Retinal pigment epithelial cell (primary cell): Measurements from ENCODE around the gene EPHA8.

Source experiments
- DNase-seq: peaks from one replicate; pipeline ENCODE4 v3.0.0-alpha.2; 2010; ENCODE audit warnings: low read depth
- H3K4me3 ChIP-seq: 2 replicates; pipeline ENCODE4 v1.5.1; 2011; ENCODE audit warnings: mild to moderate bottlenecking, low read length, control low read depth, moderate library complexity
- CTCF ChIP-seq: conservative IDR thresholded peaks from 2 replicates; pipeline ENCODE4 v1.5.1; 2011; ENCODE audit warnings: low read depth, low read length, control low read depth, inconsistent platforms

The EPHA8 gene

DNA sequence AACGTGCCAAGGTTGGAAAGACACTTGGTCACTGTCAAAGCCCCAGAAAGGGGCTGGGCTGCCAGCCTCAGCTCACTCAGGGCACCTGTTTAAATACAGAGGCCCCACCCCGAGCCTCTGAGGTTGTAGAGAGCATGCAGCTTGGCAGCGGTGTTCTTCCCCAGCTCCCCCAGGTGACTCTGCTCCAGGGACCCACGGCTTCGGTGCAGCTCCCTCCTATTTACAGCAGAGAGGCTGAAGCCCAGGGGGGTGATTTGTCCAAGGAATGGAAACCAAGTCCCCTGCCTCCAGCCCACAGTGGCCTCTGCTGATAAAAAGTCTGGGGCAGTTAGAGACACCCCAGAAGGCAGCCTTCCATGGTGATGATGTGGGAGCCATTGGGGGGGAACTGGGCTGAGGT is 64.0 kb downstream of the EPHA8 start:
- H3K4me3 ChIP-seq, result no peak overlapping the region
- no peak for TF ChIP-seq CTCF
- no peak for DNase-seq

GRCh38 chr1:22628698-22629444 is 65.6 kb downstream of the EPHA8 start:
- no peak for TF ChIP-seq CTCF
- DNase-seq, result no peak
- no peak overlapping the region for H3K4me3 ChIP-seq

DNA sequence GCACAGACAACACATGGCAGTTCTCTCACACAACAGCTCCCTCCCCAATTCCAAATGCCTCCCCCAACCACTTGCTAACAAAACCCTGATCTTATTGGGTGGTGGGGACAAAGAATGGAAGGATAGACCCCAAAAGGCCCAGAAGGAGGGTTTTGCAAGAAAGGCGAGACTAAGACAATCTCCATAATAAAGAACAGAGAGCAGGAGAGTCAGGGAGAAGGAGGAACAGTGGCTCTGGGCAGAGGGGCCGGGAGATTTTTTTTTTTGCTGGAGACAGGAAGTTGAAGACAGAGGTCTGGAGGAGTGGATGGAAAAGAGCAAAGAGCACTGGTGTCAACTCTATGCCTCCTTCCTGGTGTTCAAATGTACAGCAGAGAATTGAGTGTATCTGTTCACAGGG is 66.6 kb downstream of the EPHA8 start:
- TF ChIP-seq CTCF, result no peak

GRCh38 chr1:22633697-22634463 is 70.6 kb downstream of the EPHA8 start:
- no peak for DNase-seq
- no peak for TF ChIP-seq CTCF
- no peak overlapping the region for H3K4me3 ChIP-seq

More for the DNA sequence above, 66.6 kb downstream of the EPHA8 start:
- H3K4me3 ChIP-seq, result no peak overlapping the region
- DNase-seq, result no peak

DNA sequence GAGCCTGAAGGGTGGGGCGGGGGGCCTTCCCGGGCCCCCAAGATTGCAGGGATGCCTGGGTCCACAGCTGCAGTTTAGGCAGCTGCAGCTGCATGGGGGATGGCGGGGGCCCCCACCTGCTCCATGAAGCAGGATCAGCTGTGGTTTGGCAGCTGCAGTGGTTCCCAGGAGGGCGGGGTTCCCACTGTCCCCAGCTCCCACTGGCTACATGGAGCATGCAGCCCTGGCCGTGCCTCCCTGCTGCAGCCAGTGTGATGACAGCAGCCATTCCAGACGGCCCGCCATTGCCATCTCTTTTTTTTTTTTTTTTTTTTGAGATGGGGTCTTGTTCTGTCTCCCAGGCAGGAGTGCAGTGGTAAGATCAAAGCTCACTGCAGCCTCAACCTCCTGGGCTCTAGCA is 72.1 kb downstream of the EPHA8 start:
- no peak for TF ChIP-seq CTCF
- H3K4me3 ChIP-seq, result no peak overlapping the region
- no peak for DNase-seq

DNA sequence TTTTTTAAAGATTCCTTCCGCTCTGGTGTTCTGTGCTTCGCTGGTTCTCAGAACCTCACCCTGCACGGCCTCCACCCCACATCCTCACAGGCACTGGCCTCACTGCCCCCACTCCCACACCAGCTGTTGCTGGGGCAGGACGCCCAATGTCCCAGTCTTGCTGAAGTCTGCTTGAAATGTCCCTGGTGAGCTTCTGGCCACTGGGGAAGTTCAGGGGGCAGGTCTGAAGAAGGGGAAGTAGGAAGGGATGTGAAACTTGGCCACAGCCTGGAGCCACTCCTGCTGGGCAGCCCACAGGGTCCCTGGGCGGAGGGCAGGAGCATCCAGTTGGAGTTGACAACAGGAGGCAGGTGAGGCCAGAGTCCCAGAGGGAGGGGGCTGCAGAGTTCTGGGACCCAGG is 73.1 kb downstream of the EPHA8 start, which contains the start of gene C1QA:
TSS of gene C1QA (plus strand) at position 276 of the 400 bp plus-strand sequence. CDS start 989 bp downstream, outside the sequence.
- no peak for TF ChIP-seq CTCF
- DNase-seq, result no peak

More for the DNA sequence above, 73.1 kb downstream of the EPHA8 start, which contains the start of gene C1QA:
- H3K4me3 ChIP-seq, result no peak within 1 kb of the TSS
